Central memory CD8-positive, alpha-beta T cell (primary cell): Measurements from ENCODE around the gene DDX39B.

Experiments used
- ATAC-seq: fragments of 150-1000 bp; cut with Tn5 transposase; replicated peaks from 2 replicates; pipeline ENCODE4 v1.10.0; 2022; ENCODE audit warnings: mild to moderate bottlenecking, moderate FRiP score, moderate number of reproducible peaks; ENCODE audit not compliant: poor library complexity, severe bottlenecking; ENCODE audit errors: extremely low read depth
- DNase-seq, 2 donors: peaks; one replicate each; pipeline ENCODE4 v3.0.0; 2021; ENCODE audit warnings: low spot score in 2 of 2
- H3K27ac Mint-ChIP-seq: one replicate; pipeline ENCODE4 v1.8.0; 2022; ENCODE audit warnings: low read depth, mild to moderate bottlenecking, moderate library complexity, mixed read lengths
- H3K27me3 Mint-ChIP-seq: one replicate; pipeline ENCODE4 v1.8.0; 2022; ENCODE audit warnings: mixed read lengths
- H3K36me3 Mint-ChIP-seq: one replicate; pipeline ENCODE4 v1.8.0; 2022; ENCODE audit warnings: mild to moderate bottlenecking, moderate library complexity, mixed read lengths; ENCODE audit not compliant: insufficient read depth
- H3K4me1 Mint-ChIP-seq: one replicate; pipeline ENCODE4 v1.8.0; 2022; ENCODE audit warnings: mixed read lengths
- H3K4me3 Mint-ChIP-seq: one replicate; pipeline ENCODE4 v1.8.0; 2022; ENCODE audit warnings: mild to moderate bottlenecking, moderate library complexity, mixed read lengths
- H3K9me3 Mint-ChIP-seq: one replicate; pipeline ENCODE4 v1.8.0; 2022; ENCODE audit warnings: mixed read lengths

Gene DDX39B

GRCh38 chr6:31580438-31580740 lies 38.6 kb upstream of the DDX39B start:
- Mint-ChIP-seq H3K27me3 (no peaks in the 10 kb centered on the region), H3K9me3 (no peaks in the 10 kb centered on the region), H3K4me1 (peaks cover 81% of the 10 kb centered on the region), H3K36me3 (peaks cover 35% of the 10 kb centered on the region), H3K27ac (peak overlapping the region; percentile 97), H3K4me3 (peak overlapping the region; percentile 91)
- no peak for DNase-seq
- ATAC-seq, result no peak

- ATAC-seq (no peak), DNase-seq (no peak)
- no peaks in the 10 kb centered on the region for H3K27me3 Mint-ChIP-seq
- peaks cover 38% of the 10 kb centered on the region for H3K36me3 Mint-ChIP-seq
- H3K9me3 Mint-ChIP-seq, result no peaks in the 10 kb centered on the region
- peaks cover 81% of the 10 kb centered on the region for H3K4me1 Mint-ChIP-seq
- peak overlapping the region; percentile 91 for H3K4me3 Mint-ChIP-seq
- H3K27ac Mint-ChIP-seq, result peak overlapping the region; percentile 97
These were observed 38.0 kb upstream of the DDX39B start for GRCh38 chr6:31579546-31580437.

- Mint-ChIP-seq H3K9me3 (no peaks in the 10 kb centered on the region), H3K4me3 (peak overlapping the region; percentile 91), H3K27me3 (no peaks in the 10 kb centered on the region), H3K27ac (peak overlapping the region; percentile 97), H3K36me3 (peaks cover 38% of the 10 kb centered on the region), H3K4me1 (peaks cover 85% of the 10 kb centered on the region)
- ATAC-seq (no peak), DNase-seq (no peak)
These were observed 37.3 kb upstream of the DDX39B start for GRCh38 chr6:31579119-31579505.

GRCh38 chr6:31578184-31579118 lies 36.6 kb upstream of the DDX39B start:
- Mint-ChIP-seq H3K9me3 (no peaks in the 10 kb centered on the region), H3K27ac (peak overlapping the region; percentile 97), H3K27me3 (no peaks in the 10 kb centered on the region), H3K36me3 (peaks cover 38% of the 10 kb centered on the region), H3K4me3 (peak overlapping the region; percentile 91), H3K4me1 (peaks cover 92% of the 10 kb centered on the region)
- ATAC-seq (no peak), DNase-seq (no peak)

- Mint-ChIP-seq H3K36me3 (peaks cover 44% of the 10 kb centered on the region), H3K27me3 (no peaks in the 10 kb centered on the region), H3K4me3 (peak overlapping the region; percentile 91)
These were observed 35.8 kb upstream of the DDX39B start for GRCh38 chr6:31577579-31577966.

GRCh38 chr6:31576897-31577578 lies 35.2 kb upstream of the DDX39B start:
- no peaks in the 10 kb centered on the region for H3K27me3 Mint-ChIP-seq
- H3K4me1 Mint-ChIP-seq, result peaks cover 94% of the 10 kb centered on the region
- H3K27ac Mint-ChIP-seq, result peak overlapping the region; percentile 99
- no peaks in the 10 kb centered on the region for H3K9me3 Mint-ChIP-seq
- peak; percentile 10 for ATAC-seq
- H3K4me3 Mint-ChIP-seq, result peak overlapping the region; percentile 91
- DNase-seq, result peak in 1 of 2 donors; percentile 34
- peaks cover 49% of the 10 kb centered on the region for H3K36me3 Mint-ChIP-seq

More at GRCh38 chr6:31577579-31577966, 35.8 kb upstream of the DDX39B start:
- ATAC-seq (no peak), DNase-seq (no peak)
- Mint-ChIP-seq H3K9me3 (no peaks in the 10 kb centered on the region), H3K4me1 (peaks cover 94% of the 10 kb centered on the region), H3K27ac (peak overlapping the region; percentile 99)

- H3K27me3 Mint-ChIP-seq, result no peaks in the 10 kb centered on the region
These were observed 34.3 kb upstream of the DDX39B start for GRCh38 chr6:31575952-31576685.

GRCh38 chr6:31575335-31575901 lies 33.6 kb upstream of the DDX39B start, which contains the start of gene TNF:
Gene TNF (plus strand): TSS chr6:31575565. CDS start chr6:31575742, 177 bp downstream.
- H3K36me3 Mint-ChIP-seq, result peaks cover 43% of the 10 kb centered on the region
- peaks cover 93% of the 10 kb centered on the region for H3K4me1 Mint-ChIP-seq
- peak in 1 of 2 donors; percentile 48 for DNase-seq
- H3K27me3 Mint-ChIP-seq, result no peaks in the 10 kb centered on the region
- H3K27ac Mint-ChIP-seq, result peak within 1 kb of the TSS; percentile 99
- H3K9me3 Mint-ChIP-seq, result no peaks in the 10 kb centered on the region
- H3K4me3 Mint-ChIP-seq, result peak within 1 kb of the TSS; percentile 91
- ATAC-seq, result no peak

More at GRCh38 chr6:31575952-31576685, 34.3 kb upstream of the DDX39B start:
- DNase-seq, result no peak
- no peak for ATAC-seq
- H3K9me3 Mint-ChIP-seq, result no peaks in the 10 kb centered on the region
- H3K4me1 Mint-ChIP-seq, result peaks cover 94% of the 10 kb centered on the region
- H3K36me3 Mint-ChIP-seq, result peaks cover 46% of the 10 kb centered on the region
- peak overlapping the region; percentile 91 for H3K4me3 Mint-ChIP-seq
- H3K27ac Mint-ChIP-seq, result peak overlapping the region; percentile 99

- peaks cover 89% of the 10 kb centered on the region for H3K4me1 Mint-ChIP-seq
- peak overlapping the region; percentile 91 for H3K4me3 Mint-ChIP-seq
- no peaks in the 10 kb centered on the region for H3K9me3 Mint-ChIP-seq
- peaks cover 42% of the 10 kb centered on the region for H3K36me3 Mint-ChIP-seq
- H3K27ac Mint-ChIP-seq, result peak overlapping the region; percentile 99
- no peak for ATAC-seq
- no peaks in the 10 kb centered on the region for H3K27me3 Mint-ChIP-seq
- DNase-seq, result no peak
These were observed 32.6 kb upstream of the DDX39B start for GRCh38 chr6:31574106-31575061.

GRCh38 chr6:31573239-31574105 lies 31.7 kb upstream of the DDX39B start:
- Mint-ChIP-seq H3K4me3 (peak overlapping the region; percentile 91), H3K36me3 (peaks cover 41% of the 10 kb centered on the region), H3K27ac (peak overlapping the region; percentile 99), H3K4me1 (peaks cover 89% of the 10 kb centered on the region), H3K9me3 (no peaks in the 10 kb centered on the region), H3K27me3 (no peaks in the 10 kb centered on the region)
- DNase-seq, result no peak
- no peak for ATAC-seq
